Measurements from ENCODE around the gene ART1.

ART1 gene

DNA sequence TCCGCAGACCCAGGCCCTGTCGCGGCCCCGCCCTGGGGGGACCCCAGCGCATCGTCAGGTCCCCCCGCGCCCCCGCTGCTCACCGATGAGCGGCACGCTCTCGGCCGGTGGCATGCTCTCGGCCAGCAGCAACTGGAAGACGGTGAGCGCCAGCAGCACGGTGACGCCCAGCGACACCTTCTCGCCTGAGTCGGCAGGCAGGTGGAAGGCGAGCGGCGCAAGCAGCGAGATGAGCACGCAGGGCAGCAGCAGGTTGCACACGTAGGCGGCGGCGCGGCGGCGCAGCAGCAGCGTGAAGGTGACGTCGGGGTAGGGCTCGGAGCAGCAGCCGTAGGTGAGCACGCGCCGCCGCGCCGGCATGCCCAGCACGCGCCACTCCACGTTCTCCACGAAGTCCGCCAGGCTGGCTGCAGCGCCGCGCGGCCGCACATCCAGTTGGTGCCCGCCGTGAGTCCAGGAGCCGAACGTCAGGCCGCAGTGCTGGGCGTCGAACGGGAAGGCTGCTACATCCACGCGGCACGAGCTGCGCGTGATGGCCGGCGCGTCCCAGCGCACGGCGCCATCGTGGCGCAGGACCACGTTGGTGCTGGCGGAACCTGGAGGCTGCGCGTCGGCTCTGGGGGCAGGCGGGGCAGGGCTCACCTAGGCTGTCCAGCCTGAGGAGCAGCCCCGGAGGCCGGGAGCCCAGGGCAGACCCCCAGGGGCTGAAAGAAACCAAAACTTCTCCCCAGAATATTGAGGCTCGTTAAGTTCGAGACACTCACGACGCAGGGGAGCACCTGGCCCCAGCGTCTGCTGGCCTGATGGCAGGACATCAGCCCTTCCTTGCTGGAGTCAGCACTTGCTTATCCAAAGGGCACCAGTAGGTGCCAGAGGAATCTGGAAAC, 22.5 kb downstream of the ART1 start:
- DNase-seq, result no peak

DNA sequence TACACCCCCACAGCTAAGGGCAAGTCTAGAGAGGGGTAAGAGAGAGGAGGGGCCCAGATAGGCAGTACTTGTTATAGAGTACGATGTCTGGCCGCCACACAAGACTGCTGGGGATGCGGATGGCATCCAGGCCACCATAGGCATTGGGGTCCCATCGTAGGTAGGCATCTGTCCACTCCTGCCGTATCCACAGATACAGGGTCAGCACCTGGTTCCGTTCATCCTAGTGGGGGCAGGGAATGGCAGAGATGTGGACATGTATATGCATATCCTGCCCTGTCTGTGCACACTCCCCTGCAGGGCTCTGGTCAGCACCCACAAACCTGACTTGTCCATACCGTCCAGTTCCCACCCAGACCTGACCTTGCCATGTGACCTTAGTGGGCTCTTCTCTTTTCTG, 24.2 kb downstream of the ART1 start:
- DNase-seq, result no peak

DNA sequence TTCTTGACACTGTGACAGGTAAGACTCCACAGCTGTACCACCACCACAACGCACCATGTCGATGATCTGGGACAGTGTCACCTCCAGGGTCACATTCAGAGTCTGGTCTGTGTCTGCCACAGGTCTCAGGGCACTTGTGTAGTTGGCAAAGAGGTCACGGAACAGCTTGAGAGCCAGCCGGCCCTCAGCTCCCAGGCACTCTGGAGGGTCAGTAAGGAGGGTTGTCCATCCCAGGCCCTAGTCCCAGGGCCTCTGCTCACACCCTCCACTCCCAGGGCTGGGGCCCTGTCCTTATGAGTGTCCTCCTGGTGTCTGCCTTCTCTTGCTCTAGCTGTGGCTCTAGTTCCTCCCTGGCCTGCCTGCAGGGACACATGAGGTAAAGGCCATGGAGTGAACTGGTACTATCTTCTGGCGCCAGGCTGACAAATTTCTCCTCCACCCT, 24.8 kb downstream of the ART1 start:
- DNase-seq, result no peak

DNA sequence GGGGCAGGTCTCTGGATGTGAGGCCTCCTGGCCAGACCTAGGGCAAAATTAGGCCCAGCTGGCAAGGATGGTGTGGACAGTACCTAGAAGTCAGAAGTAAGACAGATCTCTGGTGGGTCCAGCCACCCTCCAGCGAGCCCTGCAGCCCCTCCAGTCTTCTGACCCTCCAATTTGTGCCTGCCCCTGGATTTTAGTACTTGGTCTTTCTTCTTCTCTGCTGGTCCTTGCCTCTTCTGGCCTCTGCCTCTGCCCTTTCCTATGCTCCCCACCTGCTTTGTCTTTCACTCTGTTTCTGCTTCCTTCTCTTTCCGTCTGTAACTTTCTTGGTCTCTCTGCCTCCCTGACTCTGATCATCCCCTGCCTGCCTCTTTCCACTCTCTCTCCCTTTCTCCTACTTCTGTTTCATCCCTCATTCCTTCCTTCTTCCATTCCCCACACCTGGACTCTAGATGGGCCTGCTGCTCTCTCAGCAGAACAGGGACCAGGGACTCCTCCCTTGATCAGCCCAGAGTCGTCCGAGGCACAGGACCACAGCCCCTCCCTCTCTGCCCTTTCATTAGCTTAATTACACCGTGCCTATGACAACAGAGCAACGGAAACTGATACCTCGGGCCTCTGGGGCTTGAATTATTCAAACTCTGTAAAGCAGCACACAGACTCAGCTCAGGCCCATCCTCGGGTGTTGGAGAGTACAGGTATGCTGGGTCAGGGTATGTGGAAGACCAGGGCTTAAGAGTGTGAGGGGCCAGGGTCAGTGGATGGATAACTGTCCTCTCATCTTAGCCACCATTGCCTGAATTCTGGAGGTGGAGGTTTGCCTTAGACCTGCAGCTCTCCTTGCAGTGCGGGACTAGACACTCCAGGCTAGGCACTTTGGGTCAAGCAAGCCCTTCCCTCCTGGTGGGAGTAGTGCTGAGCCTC, 26.7 kb downstream of the ART1 start, which contains the start of gene CHRNA10:
Gene CHRNA10, minus strand, starts transcription at position 51 of the 921 bp plus-strand sequence. CDS start 72 bp downstream, outside the sequence.
- no peak for DNase-seq

DNA sequence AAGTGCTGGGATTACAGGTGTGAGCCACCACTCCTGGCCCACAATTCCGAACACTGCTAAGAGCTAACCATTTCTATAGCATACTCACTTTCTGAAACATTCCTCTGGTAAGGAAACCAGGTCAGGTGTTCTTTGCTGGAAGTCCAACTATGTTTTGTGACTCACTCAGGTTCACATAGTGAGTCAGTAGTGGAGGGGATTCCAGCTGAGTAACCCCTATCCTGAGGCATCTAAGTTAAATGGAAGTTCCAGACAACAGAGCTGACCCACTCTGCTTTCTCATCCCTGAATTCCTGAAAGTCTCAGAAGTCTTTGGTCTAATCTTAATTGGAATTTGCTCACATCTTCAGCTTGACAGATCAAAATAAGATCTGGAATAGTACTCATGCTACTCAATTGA, 29.3 kb downstream of the ART1 start:
- DNase-seq, result no peak

DNA sequence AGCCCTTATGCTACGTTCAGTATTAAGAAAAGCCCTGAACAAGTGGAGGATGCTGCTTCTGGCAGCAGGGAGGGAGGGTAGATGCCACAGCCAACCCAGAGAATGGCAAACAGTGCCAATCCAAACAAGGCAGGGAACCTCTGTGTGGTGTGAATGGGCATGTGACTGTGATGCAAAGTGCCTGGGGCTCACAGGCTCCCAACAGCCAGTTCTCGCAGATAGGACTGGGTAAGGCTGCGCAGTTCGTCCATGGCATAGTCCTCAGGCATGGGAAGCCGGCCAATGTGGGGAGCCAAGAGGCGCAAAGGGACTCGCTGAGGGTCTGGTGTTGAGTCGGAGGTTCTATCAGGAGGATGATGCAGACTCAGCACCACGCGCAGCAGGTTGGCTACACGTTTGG, 31.0 kb downstream of the ART1 start:
- no peak for DNase-seq

DNA sequence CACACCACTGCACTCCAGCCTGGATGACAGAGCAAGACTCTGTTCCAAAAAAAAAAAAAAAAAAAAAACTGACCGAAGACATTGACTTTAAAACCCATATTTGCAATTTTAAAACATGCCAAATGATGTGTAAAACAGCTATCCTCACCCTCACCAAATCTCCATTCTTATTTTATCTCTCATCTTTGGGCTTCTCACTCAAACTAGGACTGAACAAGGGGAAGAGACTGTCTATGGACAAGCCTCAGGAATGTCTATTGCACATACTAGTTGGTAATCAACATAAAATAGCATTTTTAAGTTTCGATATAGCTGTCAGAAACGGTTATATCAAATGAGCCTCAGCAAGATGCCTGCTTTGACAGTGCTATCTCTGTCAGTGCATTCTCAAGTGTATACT, 34.1 kb downstream of the ART1 start:
- no peak for DNase-seq

DNA sequence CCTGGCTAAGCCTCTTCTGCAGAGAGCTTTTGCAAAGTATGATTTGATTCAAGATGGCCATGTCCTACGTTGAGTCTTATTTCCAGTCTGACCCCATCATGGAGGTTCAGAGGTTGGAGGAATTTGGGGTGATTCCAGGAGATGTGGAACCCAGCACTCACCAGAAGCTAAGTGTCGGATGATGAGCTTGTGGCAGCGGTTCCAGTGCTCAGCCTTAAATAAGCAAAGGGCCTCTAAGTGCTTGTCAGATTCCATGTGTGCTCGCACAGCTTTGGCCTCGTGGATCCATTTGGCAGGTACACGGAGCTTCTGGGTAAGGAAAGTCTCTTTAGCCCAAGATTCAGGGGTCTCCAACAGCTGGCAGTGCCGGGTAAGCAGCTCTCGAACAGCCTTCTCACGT, 38.1 kb downstream of the ART1 start:
- no peak for DNase-seq

DNA sequence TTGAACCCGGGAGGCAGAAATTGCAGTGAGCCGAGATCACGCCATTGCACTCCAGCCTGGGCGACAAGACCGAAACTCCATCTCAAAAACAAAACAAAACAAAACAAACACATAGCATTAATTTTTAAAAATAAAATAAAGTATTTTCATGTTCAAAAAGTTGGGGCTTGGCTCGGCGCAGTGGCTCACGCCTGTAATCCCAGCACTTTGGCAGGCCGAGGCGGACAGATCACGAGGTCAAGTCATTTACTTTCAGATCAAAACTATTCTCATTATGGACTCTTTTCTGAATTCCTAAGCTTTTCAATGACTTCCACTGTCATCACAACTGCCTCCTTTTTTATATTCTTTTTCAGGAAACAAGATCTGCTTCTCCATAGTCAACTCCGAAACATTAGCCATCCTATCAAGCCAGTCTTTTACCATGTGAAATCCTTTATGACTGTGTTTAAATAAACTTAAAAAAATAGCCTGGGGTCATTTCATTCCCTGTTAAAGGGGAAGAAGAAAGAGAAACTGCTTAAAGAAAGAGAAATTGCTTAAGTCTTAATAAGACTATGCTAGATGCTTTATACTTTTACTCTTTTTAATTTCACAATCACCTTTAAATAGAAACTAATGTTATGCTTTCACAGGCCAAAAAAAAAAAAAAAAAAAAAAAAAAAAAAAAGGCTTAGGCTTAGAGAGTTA, 39.3 kb downstream of the ART1 start:
- DNase-seq, result no peak

DNA sequence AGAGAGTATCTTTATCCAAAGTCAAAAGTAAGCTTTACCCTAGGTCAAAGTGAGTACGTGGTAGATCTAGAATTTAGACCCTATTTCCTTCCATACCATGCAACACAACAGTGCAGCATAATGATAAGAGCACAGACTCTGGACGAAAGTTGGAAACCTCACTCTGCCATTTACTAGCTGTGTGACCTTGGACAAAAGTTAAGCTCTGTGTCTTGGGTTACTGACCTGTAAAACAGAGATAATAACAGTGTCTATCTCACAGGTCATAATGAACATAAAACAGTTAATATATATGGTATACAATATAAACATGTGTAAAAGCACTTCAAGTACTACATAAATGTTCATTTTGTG, 39.9 kb downstream of the ART1 start:
- DNase-seq, result no peak

DNA sequence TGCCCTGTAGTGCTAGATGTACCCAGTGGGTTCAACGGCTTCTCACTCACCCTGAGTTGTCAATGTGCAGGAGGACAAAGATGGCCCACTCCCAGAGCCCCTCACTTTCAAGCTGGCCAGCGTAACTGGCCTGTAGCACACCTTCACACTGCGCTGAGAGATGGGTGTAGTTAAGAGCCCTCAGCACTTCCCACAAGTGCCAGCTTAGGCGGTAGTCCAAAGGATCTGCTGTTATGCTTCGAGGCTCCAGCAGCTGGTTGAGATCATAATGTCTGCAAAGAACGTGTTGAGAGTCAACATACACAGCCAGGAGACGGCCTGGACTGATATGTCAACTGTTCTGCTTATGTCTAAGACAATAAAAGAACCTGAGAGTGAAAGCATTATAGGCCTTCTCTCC, 41.0 kb downstream of the ART1 start:
- DNase-seq, result no peak

DNA sequence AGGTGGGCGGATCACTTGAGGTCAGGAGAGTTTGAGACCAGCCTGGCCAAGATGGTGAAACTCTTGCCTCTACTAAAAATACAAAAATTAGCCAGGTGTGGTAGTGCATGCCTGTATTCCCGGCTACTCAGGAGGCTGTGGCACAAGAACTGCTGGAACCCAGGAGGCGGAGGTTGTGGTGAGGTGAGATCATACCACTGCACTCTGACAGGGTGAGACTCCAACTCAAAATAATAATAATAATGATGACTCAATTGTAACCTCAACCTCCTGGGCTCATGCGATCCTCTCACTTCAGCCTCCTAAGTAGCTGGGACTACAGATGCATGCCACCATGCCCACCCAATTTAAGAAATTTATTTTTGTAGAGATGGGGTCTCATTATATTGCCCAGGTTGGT, 41.8 kb downstream of the ART1 start:
- DNase-seq, result no peak

DNA sequence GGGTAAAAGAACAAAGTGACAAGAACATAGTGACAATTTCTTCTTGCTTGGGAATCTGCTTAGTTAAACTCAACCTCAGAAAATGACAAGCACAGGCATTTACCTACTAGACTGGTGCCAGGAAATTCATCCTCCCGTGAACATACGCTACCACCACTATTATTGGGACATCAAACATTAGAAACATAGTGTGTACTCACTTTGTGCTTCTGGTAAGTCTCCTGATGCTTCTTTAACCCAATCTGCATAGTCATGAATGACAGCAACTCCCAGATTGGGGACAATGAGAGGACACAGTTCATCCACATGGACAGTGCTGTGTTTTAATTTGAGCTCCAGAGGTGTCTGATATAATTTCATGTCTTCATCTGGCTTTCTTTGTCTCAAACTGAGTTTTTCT, 55.5 kb downstream of the ART1 start:
- no peak for DNase-seq

DNA sequence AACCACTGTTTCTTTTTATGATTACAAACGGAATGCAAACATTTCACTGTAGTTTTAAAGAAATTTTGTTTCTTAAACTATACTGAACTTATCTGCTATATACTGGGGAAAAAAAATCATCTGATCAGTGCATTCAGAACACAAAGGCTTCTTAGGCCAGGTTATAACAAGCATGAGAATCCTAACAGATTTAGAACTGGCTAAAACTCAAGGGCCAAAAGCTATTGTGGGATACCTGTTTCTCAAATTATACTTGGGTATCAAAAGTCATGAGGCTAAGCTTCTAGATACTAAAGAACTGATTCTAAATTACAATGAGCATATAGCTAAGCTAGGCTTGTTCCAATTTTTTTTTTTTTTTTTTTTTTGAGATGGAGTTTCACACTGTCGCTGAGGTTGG, 56.0 kb downstream of the ART1 start:
- DNase-seq, result no peak

DNA sequence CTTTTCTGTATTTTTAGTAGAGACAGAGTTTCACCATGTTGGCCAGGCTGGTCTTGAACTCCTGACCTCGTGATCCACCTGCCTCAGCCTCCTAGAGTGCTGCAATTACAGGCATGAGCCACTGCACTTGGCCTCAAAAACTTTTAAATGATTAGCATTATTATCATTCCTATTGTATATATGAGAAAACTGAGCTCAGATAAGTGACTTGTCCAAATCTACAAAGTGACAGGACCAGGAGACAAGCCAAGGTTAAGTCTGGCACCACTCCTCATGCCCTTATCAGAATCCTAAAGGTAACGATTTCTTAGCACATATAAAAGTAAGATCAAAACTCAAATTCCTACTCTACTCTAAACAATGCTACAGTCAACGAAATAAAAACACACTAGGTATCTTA, 58.5 kb downstream of the ART1 start:
- no peak for DNase-seq

DNA sequence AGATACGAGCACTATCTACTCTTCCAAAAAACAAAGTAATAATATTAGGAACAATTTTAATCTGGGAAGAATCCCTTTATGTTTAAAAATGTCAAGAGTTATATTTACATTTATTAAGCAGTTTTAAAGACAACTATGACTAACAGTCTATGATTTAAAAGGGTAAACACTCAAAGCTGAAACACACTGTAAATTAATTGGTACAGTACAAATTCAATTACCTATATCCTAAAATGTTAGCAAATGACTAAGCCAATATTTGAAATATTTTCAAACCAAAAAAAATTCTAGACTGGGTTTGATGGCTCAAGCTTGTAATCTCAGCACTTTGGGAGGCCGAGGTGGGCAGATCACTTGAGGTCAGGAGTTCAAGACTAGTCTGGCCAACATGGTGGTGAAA, 62.2 kb downstream of the ART1 start:
- no peak for DNase-seq

DNA sequence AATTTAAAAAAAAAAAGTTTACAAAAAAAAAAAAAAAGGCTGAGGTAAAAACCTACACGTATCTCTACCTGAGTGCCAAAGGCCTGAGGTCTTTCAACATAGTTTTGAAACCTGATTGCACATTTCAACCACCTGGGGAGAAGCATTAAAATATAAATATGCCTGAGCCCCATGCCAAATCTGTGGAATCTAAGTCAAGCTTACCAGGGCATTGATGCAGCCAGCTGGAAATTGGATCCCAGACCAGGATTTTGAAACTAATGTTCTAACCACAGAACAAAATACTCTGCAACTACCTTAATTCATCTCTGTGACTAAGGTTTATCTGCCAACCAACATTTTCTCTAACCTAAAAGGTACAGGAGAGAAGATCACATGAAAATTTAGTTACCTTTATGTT, 65.0 kb downstream of the ART1 start:
- DNase-seq, result no peak

DNA sequence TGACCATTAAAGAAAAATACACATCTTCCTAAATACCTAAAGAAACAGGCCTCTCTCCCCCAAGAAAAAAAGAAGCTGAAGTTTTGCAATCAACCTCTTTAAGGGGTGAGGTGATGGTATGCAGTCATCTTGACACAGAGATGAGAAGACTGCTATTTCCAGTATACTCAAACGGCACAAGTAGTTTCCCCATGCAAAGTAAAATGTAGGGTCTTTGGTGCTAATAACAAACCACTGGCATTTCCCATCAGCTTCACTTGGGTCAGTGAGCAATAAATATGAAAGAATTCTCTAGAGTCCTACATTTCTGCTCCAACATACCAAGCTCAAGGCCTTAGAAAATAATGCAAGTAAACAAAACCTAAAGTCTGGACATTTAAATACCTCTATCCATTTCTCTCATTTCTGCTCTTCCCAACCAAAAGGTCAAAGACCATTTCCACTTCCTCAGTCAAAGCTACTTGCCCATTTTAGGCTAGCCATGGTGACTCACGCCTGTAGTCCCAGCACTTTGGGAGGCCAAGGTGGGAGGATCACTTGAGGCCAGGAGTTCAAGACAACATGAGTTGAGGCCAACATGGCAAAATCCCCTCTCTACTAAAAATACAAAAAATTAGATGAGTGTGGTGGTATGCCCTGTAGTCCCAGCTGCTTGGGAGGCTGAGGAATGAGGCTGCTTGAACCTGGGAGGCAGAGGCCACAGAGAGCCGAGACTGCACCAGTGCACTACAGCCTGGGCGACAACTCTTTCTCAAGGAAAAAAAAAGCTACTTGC, 65.7 kb downstream of the ART1 start:
- DNase-seq, result no peak

DNA sequence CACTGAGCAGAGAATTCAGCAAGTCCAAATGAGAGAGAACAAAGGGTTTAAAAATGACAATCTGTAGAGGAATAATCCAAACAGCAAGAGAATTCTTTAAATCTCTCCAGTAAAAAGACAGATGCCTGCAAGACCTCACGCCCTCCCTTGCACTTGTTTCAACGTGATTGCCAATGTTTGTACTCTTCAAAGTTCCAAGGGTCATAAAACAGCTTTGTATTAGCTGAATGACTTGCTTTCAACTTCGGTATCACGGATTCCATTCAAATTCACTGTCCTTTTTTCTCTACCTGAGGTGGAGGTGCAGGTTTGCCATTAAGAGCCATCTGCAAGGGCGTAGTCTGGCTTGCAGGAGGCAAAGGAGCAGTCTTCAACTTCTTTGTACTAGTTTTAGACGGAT, 67.3 kb downstream of the ART1 start:
- no peak for DNase-seq

Data from activated CD4-positive, CD25-positive, alpha-beta regulatory T cell treated with anti-CD3 and anti-CD28 coated beads, Interleukin-2, amount 50 U/mL, for 72 hours (primary cell).